ENCODE data around the gene GALNT12.

The GALNT12 gene

DNA sequence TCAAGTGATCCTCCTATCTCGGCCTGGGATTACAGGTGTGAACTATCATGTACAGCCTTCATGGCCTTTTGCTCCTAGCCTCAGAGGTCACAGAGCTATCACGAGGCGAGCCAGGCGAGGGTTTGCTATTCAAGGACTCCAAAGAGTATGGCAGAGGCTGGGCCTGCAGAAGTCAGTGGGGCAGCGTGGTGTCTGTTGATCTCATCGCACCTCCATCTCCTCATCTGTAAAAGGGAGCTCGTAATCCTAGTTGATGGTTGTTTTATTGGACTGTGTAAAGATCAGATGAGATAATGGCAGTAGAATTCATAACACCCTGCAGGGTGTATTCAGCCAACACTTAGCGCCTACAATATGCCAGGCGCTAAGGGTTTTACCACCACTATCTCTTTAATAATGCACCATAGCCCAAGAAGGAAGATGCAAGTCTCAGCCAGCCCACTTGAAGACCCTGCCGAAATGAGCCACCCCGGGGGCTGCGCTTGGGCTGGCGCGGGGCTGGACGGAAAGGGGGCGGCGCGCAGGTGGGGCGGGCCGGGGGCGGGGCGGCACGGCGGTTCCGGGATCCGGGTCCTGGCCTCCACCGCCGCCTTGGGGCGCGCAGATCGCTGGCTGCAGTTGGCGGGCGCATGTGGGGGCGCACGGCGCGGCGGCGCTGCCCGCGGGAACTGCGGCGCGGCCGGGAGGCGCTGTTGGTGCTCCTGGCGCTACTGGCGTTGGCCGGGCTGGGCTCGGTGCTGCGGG is at the start of gene GALNT12:
Gene GALNT12, plus strand, starts transcription at position 601 of the 744 bp plus-strand sequence. Its CDS starts 29 bp downstream, at position 630.
- peak in 1 of 2 donors; percentile 41 for DNase-seq (ENCODE audit: low read depth in 2 of 2)

DNA sequence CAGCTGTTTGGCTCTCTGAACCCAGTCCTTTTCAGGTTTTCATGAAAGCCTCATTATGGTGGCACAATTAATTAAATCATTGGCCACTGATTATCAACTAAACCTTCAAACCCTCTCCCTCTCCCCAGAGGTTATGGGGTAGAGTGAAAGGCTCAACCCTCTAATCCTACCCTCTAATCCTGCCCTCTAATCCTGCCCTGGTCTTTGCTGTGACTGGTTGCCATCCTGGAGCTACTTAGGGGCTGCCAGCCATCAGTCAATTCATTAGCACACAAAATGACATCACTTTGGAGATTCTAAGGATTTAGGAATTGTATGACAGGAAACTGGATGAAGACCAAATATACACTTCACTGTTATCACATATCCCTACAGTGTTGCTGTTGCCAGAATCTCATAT is 47.2 kb upstream of the GALNT12 start:
- no peak for DNase-seq (ENCODE audit: low read depth in 2 of 2)

- no peak for DNase-seq (ENCODE audit: low read depth in 2 of 2)
Observed at GRCh38 chr9:98763986-98764745, 43.3 kb upstream of the GALNT12 start.

GRCh38 chr9:98765256-98765655 is 42.2 kb upstream of the GALNT12 start:
- no peak for DNase-seq (ENCODE audit: low read depth in 2 of 2)

DNA sequence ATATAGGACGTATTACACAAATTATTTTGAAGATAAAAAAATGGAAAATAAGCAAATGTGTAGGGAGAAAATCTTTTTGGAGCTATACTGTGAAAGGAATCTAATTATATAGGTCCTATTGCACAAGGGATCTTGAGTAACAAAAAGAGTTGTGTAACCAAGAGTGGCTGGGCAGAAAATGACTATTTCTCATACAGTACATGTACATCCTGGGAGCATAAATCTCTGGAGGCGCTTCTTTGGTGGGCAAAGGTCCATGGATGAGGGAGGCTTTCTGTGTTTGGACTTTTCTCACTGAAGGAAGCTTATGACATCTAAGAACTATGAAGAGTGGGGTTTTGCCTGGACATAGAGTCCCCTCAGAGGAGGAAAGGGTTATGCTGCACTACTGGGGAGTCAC is 40.9 kb upstream of the GALNT12 start:
- no peak for DNase-seq (ENCODE audit: low read depth in 2 of 2)

GRCh38 chr9:98767196-98767595 is 40.3 kb upstream of the GALNT12 start:
- no peak for DNase-seq (ENCODE audit: low read depth in 2 of 2)

- no peak for DNase-seq (ENCODE audit: low read depth in 2 of 2)
Observed at GRCh38 chr9:98767915-98768314, 39.6 kb upstream of the GALNT12 start.

DNA sequence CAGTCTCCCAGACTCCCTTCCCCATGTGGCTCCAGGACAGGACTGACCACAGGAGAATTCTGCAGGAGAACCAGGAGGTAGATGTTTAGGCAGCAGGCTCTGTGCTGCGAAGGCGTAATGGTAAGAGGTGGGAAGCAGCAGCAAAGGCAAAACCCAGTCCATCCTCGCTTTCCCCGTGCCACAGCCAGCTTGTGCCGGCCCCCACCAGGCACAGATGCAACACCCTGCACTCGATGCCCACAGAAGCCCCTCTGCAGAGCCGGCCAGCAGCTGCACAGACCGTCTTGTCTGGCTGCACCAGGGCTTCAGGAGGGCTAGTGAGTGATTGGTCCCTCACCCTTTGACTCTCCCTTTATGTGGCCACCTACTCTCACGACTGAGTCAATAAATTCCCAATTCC is 39.1 kb upstream of the GALNT12 start:
- DNase-seq (ENCODE audit: low read depth in 2 of 2): no peak

GRCh38 chr9:98770717-98771116 is 36.8 kb upstream of the GALNT12 start:
- no peak for DNase-seq (ENCODE audit: low read depth in 2 of 2)

GRCh38 chr9:98771209-98771874 is 36.1 kb upstream of the GALNT12 start:
- DNase-seq (ENCODE audit: low read depth in 2 of 2): no peak

- DNase-seq (ENCODE audit: low read depth in 2 of 2): no peak
Observed at GRCh38 chr9:98772364-98773155, 34.9 kb upstream of the GALNT12 start.

GRCh38 chr9:98773721-98774120 is 33.7 kb upstream of the GALNT12 start:
- DNase-seq (ENCODE audit: low read depth in 2 of 2): no peak

GRCh38 chr9:98774746-98775145 is 32.7 kb upstream of the GALNT12 start:
- peak in 1 of 2 donors; percentile 29 for DNase-seq (ENCODE audit: low read depth in 2 of 2)

- no peak for DNase-seq (ENCODE audit: low read depth in 2 of 2)
Observed at GRCh38 chr9:98775831-98776441, 31.5 kb upstream of the GALNT12 start.

DNA sequence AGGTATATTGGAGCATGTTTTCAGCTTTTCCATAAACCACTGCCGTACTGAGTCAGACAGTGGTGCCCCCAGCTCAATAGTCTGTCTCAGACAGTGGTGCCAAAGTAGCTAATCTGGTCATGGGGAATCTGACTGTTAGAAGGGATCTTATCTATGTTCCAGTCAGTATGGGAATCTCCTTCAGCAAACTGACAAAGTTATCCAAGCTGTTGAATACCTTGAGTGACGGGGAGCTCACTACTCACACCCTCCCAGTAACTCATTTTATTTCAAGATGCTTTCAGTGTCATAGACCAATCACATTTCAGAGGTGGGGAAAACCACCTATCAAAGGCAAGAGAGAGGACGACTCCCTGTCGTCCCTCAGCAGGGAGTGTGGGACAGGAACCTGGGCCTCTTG is 29.9 kb upstream of the GALNT12 start:
- no peak for DNase-seq (ENCODE audit: low read depth in 2 of 2)

GRCh38 chr9:98778251-98778650 is 29.2 kb upstream of the GALNT12 start:
- no peak for DNase-seq (ENCODE audit: low read depth in 2 of 2)

DNA sequence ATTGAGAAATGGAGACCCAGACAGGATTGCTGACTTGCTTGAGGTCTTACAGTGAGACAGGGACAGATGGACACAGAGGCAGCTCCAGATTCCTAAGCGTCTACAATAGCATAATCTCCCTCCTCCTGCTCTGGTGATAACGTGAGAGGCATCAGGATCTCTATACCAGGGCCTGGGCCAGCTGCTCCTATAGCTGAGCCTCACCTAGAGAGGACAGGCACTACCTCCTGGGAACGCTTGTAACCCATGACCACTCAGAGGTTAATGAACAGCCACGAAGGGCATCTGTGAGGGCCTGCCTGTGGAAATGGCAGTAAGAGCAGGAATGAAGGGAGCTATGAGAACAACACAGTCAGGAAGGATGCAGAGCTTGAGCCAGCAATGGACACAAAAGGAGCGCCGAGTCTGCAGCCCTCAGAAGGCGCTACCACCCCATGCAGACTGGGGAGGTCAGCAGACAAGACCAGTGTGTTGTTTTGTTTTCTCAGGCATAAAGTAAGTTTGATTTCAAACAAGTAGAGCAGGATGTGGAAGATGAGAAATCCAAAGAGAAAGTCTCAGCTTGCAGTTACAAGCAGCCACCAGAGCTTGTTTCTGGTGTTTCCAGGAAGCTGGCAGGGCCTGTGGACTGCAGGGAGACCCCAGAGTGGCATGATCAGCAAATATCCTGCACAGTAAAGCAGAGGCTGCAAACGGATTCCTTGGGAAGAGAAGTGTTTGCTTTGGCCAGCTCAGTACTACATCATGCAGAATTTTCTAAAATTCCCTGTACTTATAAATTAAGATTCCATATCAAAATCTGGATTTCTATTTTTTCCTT is 28.5 kb upstream of the GALNT12 start:
- DNase-seq (ENCODE audit: low read depth in 2 of 2): no peak

GRCh38 chr9:98780059-98780749 is 27.3 kb upstream of the GALNT12 start:
- DNase-seq (ENCODE audit: low read depth in 2 of 2): no peak

- no peak for DNase-seq (ENCODE audit: low read depth in 2 of 2)
Observed at GRCh38 chr9:98781588-98782383, 25.7 kb upstream of the GALNT12 start.

All from stimulated activated CD4-positive, alpha-beta T cell treated with anti-CD3 and anti-CD28 coated beads, Interleukin-4, amount 100 ng/mL, for 48 hours (primary cell).